GM11168 (cell line): Measurements from ENCODE around the gene GLCE.
"Not testable (repeated sequence)": the region's sequence is repeated elsewhere in the genome, so short reads cannot be mapped to it uniquely, and the experiment has no call there.

Source experiments
- in situ Hi-C: fragments of 300-500 bp; cut with MboI; formaldehyde crosslinking; loops from one replicate; pipeline ENCODE4 v1.12.0; 2022; ENCODE audit warnings: low sequenced_read_pairs; ENCODE audit not compliant: unreplicated experiment

GLCE gene

DNA sequence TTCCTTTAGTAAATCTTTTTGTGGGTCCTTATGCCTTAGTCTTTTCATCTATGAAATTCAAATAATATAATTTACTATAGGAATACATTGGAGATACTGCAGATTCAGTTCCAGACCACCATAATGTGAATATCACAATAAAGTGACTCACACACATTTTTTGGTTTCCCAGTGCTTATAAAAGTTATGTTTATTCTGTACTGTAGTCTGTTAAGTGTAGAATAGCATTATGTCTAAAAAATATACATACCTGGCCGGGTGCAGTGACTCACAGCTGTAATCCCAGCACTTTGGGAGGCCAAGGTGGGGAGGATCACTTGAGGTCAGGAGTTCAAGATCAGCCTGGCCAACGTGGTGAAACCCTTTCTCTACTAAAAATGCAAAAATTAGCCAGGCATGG is 84.4 kb downstream of the GLCE start:
- in situ Hi-C loops, result loop anchor here (5.0 kb wide), 1 partner anchor 177 kb away; no protein-coding TSS in a partner anchor

- in situ Hi-C loops, result no loop called here
These were observed 92.7 kb downstream of the GLCE start for GRCh38 chr15:69253156-69253555.

- in situ Hi-C loops, result no loop called here
These were observed 105.0 kb downstream of the GLCE start for GRCh38 chr15:69265347-69265955.

- in situ Hi-C loops, result loop anchor here (10.0 kb wide), 1 partner anchor 216 kb away; no protein-coding TSS in a partner anchor
These were observed 110.8 kb downstream of the GLCE start for GRCh38 chr15:69271217-69271616.

- in situ Hi-C loops, result loop anchor here (10.0 kb wide), 1 partner anchor 217 kb away; no protein-coding TSS in a partner anchor
These were observed 111.7 kb downstream of the GLCE start for GRCh38 chr15:69272139-69272538.

DNA sequence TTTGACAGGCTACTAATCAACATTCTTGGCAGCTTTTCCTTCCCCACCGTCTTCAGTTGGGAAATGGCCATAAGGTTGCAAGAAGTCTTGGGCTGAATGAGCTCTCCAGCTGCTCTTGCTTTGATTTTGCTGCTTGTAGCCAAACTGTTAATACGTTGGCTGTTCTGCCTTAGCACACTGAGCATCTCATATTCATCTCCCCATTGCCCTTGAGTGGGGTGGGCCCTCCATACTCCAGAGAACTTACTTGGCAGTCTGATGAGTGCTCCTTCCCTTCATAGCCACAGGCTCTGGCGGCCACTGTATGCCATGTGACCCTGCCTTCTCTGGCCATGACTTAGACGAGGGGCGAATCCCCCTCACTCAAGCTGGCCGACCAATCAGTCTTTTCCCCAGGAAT is 112.5 kb downstream of the GLCE start:
- in situ Hi-C loops, result loop anchor here (10.0 kb wide), 1 partner anchor 218 kb away; no protein-coding TSS in a partner anchor

DNA sequence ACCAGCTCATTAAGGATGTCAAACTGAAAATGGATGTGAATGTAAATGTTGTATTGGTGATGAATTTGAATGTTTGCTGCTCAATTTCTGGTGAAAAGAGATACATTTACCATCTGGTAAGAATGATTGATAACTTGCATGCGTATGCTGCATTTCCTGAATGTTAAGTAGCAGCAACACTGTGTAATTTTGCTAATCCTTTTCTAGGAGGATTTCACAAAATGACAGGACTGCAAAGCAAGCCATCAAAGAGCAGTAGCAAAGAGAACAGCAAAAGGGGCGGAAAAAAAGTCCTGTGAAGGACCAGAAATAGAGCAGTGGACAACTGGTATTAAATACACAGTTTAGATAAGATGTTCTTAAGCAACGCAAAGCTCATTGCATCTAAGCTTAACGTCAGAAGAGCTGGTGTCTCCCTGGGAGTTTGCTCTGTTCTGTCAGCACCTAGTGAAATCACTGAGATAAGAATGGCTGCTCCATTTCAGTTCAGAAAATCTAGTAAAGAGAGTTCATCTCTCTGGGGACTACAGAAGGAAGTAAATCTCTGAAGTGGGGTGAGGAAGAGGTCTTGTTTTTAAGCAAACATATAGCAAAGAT is 114.7 kb downstream of the GLCE start:
- in situ Hi-C loops, result loop anchor here (10.0 kb wide), 1 partner anchor 220 kb away; no protein-coding TSS in a partner anchor

- in situ Hi-C loops, result loop anchor here (10.0 kb wide), 1 partner anchor 221 kb away; no protein-coding TSS in a partner anchor
These were observed 115.6 kb downstream of the GLCE start for GRCh38 chr15:69275933-69276560.

DNA sequence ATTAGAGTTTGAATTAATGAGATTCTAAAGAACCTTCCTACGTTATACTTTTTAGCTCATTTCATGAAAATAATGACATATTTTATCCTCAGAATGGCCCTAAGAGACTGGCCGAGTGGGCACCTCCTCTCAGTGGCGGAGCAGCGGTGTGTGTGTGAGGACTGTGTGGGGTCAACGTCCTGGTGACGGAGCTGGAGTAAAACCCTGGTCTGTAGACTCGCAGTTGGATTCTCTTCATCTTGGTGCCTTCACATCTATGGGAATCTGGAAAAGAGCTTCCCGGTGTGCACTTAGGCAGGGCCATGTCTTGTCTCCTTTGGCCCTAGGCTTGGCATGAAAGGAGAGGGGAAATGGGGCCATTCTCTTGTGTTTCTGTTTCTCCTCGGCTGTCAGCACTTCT is 116.9 kb downstream of the GLCE start:
- in situ Hi-C loops, result loop anchor here (10.0 kb wide), 1 partner anchor 223 kb away; no protein-coding TSS in a partner anchor

GRCh38 chr15:69279636-69280035 is 119.2 kb downstream of the GLCE start:
- in situ Hi-C loops, result loop anchor here (10.0 kb wide), 1 partner anchor 225 kb away; no protein-coding TSS in a partner anchor

DNA sequence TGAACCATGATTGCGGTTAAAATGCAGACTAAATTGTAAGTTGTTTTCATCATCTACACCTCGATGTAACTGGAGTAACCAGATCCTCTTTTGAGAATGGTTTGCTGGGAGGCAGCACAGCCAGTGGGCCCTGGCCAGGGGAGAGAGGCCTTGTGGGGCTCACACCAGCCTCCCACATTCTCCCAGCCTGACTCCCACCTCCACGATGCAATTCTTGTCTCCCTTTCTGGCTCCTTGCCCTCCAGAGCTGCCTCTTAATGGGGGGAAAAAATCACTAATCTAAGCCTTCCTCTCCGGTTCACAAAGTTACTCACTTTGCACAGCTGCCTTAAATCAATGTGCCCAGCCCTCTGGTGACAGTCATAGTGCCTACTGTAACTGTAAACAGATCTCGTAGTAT is 120.3 kb downstream of the GLCE start:
- in situ Hi-C loops, result no loop called here

- in situ Hi-C loops, result no loop called here
These were observed 121.8 kb downstream of the GLCE start for GRCh38 chr15:69282104-69282743.

DNA sequence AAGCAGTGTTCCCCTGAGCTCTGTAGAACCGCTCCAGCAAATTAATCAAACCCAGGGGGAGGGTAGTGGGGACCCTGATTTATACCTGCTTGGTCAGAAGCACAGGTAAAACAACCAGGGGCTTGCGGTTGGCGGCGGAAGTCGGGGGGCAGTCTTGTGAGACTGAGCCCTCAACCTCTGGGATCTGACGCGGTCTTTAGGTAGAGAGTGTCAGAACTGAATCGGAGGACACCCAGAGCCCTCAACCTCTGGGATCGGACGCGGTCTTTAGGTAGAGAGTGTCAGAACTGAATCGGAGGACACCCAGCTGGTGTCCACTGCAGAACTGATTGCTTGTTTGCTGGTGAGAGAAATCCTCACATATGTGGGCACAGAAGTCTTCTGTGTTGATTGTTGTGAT is 125.4 kb downstream of the GLCE start:
- in situ Hi-C loops, result no loop called here

DNA sequence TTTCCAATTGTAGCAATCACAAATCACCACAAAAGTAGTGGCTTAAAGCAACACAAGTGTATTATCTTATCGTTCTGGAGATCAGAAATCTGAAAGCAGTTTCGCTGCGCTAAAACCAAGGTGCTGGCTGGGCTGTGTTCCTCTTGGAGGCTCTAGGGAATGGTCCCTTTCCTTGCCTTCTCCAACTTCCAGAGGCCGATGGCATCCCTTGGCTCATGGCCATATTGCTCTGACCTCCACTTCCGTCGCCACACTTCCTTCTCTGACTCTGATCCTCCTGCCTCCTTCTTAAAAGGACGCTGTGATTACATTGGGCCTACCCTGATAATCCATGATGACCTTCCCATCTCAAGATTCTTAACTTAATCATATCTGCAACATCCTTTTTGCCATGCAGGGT is 127.6 kb downstream of the GLCE start:
- in situ Hi-C loops, result no loop called here

- in situ Hi-C loops, result no loop called here
These were observed 128.3 kb downstream of the GLCE start for GRCh38 chr15:69288531-69289341.

DNA sequence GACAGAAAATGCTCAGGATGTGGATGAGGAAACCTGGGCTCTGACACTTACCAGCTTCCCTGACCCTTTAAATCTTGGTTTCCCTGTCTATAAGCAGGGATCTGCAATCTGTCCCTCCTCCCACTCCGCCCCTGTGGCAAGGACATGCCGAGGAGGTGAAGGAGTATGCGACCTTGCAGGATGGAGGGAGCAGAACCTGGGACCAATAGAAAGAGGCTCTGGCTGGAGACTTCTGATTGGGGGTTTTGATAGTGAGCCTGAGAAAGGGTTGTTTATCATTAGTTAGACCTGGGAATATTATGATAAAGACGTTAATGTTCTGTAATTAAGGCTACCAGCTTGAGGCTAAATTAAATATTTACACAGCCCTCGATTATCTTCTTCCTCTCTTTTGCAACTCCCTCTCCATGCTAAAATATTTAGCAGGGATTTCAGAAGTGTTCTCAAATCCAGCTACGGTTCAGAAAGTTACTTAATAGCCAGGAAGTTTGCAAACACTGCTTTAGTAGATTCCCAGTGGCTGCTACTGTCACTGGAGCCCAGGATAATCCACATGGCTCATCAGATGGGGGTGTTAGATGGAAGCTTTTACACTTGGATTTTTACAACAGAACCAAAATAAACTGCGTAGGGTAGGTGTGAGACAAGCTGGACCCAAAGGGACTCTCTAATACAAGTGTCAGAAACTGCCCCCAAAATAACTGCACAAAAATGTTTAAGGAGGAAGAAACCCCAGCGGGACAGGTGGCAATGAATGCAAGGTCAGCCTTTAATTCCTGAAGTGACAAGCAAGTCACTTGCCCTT is 129.1 kb downstream of the GLCE start:
- in situ Hi-C loops, result no loop called here

DNA sequence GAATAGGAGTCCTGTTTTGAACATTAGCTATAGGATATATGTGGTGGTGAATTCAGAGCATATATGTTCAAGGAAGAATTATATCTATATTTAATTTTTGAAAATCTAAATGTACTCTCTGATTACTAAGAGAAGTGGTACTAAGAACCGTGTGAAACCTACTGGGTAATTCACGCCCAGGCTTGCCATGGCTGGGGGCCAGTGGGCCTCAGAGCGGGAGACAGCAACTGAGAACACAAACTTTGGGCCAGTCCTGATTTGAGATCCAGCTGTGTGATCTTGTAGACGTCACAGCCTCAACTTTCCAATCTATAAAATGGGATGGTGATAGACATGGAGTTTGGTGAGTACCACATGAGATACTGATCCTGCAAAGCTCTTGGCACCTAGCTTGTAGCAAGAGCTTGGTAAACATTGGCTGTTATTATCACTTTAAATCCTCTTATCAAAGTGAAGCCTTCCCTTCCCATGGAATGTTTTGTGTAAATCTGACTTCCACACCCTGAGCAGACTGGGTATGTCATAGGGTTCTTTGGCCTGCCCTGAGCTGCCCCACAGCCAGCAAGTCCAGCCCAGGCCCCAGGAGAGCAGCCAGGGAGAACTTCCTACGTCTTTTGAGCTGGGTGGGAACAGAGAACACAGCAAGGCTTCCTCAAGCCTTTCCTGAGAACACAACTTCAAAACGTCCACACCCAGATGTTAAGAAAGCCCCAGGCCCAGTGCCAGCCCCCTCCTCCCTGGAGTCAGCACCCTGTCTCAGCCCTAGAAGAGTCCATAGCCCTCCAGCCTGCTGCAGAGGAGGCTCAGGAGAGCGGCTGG is 130.1 kb downstream of the GLCE start:
- in situ Hi-C loops, result no loop called here

DNA sequence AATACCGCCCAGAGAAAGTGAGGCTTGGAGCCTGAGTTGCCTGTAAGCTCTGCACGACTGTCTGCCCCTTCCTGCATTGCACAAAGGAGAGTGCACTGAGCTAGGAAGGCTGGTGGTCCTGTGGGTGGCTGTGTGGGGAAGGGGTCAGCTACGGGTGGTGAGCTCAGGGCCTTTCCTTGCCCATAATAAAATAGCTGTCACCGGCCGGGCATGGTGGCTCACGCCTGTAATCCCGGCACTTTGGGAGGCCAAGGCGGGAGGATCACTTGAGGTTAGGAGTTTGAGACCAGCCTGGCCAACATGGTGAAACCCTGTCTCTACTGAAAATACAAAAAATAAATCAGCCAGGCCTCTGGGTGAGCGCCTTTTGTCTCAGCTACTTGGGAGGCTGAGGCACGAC is 131.2 kb downstream of the GLCE start:
- in situ Hi-C loops, result not testable (repeated sequence)
